Osteoblast (primary cell): ENCODE data around the gene SNTG2. TPM values are rescaled to one million over a fixed set of nuclear protein-coding genes. Genes with fewer than 3 reads are reported as not detected.
"Not testable (repeated sequence)": the region's sequence is repeated elsewhere in the genome, so short reads cannot be mapped to it uniquely, and the experiment has no call there.

Source experiments
- DNase-seq: peaks from one replicate; pipeline ENCODE4 v3.0.0; 2011; ENCODE audit warnings: low spot score, mixed read lengths; ENCODE audit not compliant: insufficient read length; ENCODE audit errors: missing footprints
- H2AFZ ChIP-seq: 2 replicates; pipeline ENCODE4 v1.6.0; 2011; ENCODE audit warnings: mild to moderate bottlenecking, low read length
- H3K27ac ChIP-seq: 2 replicates; pipeline ENCODE4 v1.5.1; 2011; ENCODE audit warnings: mild to moderate bottlenecking, low read depth, low read length, moderate library complexity
- H3K27me3 ChIP-seq: 2 replicates; pipeline ENCODE4 v1.6.0; 2012; ENCODE audit warnings: mild to moderate bottlenecking, control low read depth, inconsistent platforms, low read length, moderate library complexity; ENCODE audit not compliant: insufficient read depth
- H3K36me3 ChIP-seq: 2 replicates; pipeline ENCODE4 v1.5.1; 2011; ENCODE audit warnings: mild to moderate bottlenecking, low read length, control low read depth, moderate library complexity; ENCODE audit not compliant: insufficient read depth
- H3K4me1 ChIP-seq: 2 replicates; pipeline ENCODE4 v1.5.1; 2011; ENCODE audit warnings: mild to moderate bottlenecking, low read length, control low read depth, moderate library complexity; ENCODE audit not compliant: insufficient read depth
- H3K4me2 ChIP-seq: 2 replicates; pipeline ENCODE4 v1.6.0; 2011; ENCODE audit warnings: mild to moderate bottlenecking, low read length; ENCODE audit not compliant: insufficient read depth
- H3K4me3 ChIP-seq: fragments of 200-600 bp; sonication (generic); 3 replicates; pipeline ENCODE4 v1.5.1; 2012; ENCODE audit warnings: mild to moderate bottlenecking, low read length, inconsistent platforms; ENCODE audit not compliant: insufficient read depth
- H3K79me2 ChIP-seq: 2 replicates; pipeline ENCODE4 v1.6.0; 2012; ENCODE audit warnings: mild to moderate bottlenecking, low read length, control low read depth, inconsistent platforms; ENCODE audit not compliant: insufficient read depth
- H3K9me3 ChIP-seq: 2 replicates; pipeline ENCODE4 v1.5.1; 2011; ENCODE audit warnings: low read depth, low read length, control low read depth
- H4K20me1 ChIP-seq: 2 replicates; pipeline ENCODE4 v1.6.0; 2012; ENCODE audit warnings: mild to moderate bottlenecking, low read length, control low read depth; ENCODE audit not compliant: insufficient read depth
- total RNA-seq: library from RNA; depleted of rRNA; stranded (reverse); fragments of >200 nt; gene quantifications from 2 replicates; pipeline ENCODE4 v1.2.3, GENCODE V29; 2012
- TF ChIP-seq, protein P1 (sequence below): IDR thresholded peaks from 2 replicates; pipeline ENCODE4 v1.5.1; 2011; ENCODE audit warnings: mild to moderate bottlenecking, low read depth, low read length, moderate library complexity; ENCODE audit errors: extremely low read depth

Gene SNTG2
- total RNA-seq, 1 donor: 1.4 TPM

DNA sequence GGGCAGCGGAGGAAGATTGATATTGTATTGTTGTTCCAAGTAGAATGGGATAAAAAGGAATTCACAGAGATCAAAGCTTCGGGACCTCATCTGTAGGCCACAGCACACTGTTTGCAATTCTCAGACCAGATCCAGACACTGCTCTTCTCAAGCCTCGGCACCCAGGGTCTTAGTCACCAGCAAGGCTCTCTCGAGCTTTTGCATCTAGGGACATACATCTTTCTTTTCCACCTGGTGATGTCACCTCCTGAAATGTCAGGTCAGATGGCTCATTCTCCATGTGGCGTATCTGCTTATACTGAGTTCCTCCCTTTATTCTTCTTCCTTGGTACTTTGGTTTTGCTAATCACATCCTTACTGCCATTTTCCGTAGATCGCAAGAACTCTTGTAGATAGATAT is 42.9 kb upstream of the SNTG2 start:
- no peaks in the 10 kb centered on the region for H3K9me3 ChIP-seq
- H4K20me1 ChIP-seq: no peaks in the 10 kb centered on the region
- no peak overlapping the region for H3K4me3 ChIP-seq
- H3K79me2 ChIP-seq: no peaks in the 10 kb centered on the region
- H3K36me3 ChIP-seq: no peaks in the 10 kb centered on the region
- no peak overlapping the region for H3K4me2 ChIP-seq
- no peak overlapping the region for H3K27ac ChIP-seq
- H3K27me3 ChIP-seq: no peaks in the 10 kb centered on the region
- no peaks in the 10 kb centered on the region for H3K4me1 ChIP-seq
- no peak for DNase-seq
- H2AFZ ChIP-seq: no peak overlapping the region
- TF ChIP-seq, protein P1, sequence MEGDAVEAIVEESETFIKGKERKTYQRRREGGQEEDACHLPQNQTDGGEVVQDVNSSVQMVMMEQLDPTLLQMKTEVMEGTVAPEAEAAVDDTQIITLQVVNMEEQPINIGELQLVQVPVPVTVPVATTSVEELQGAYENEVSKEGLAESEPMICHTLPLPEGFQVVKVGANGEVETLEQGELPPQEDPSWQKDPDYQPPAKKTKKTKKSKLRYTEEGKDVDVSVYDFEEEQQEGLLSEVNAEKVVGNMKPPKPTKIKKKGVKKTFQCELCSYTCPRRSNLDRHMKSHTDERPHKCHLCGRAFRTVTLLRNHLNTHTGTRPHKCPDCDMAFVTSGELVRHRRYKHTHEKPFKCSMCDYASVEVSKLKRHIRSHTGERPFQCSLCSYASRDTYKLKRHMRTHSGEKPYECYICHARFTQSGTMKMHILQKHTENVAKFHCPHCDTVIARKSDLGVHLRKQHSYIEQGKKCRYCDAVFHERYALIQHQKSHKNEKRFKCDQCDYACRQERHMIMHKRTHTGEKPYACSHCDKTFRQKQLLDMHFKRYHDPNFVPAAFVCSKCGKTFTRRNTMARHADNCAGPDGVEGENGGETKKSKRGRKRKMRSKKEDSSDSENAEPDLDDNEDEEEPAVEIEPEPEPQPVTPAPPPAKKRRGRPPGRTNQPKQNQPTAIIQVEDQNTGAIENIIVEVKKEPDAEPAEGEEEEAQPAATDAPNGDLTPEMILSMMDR: no peak

DNA sequence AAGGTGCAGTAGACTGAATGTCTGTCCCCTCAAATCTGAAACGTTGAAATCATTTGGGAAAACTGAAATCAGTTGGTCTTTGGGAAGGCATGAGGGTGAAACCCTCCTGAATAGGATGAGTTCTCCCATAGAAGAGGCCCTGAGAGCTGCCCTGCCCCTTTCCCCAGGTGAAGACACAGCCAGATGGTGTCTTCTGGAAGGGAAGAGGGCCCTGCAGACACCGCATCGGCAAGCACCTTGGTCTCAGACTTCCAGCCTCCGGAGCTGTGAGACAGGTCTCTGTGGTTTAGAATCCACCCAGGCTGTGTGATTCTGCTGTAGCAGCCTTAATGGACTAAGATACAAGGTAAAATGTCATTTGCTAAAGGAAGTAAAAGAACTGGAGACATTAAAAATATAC is 42.1 kb upstream of the SNTG2 start:
- Histone ChIP-seq H3K4me3 (no peak overlapping the region), H3K79me2 (no peaks in the 10 kb centered on the region), H2AFZ (no peak overlapping the region), H3K27me3 (no peaks in the 10 kb centered on the region), H3K27ac (no peak overlapping the region), H3K9me3 (no peaks in the 10 kb centered on the region), H3K36me3 (no peaks in the 10 kb centered on the region), H4K20me1 (no peaks in the 10 kb centered on the region), H3K4me2 (no peak overlapping the region), H3K4me1 (no peaks in the 10 kb centered on the region)
- TF ChIP-seq, protein P1: no peak
- DNase-seq: no peak

DNA sequence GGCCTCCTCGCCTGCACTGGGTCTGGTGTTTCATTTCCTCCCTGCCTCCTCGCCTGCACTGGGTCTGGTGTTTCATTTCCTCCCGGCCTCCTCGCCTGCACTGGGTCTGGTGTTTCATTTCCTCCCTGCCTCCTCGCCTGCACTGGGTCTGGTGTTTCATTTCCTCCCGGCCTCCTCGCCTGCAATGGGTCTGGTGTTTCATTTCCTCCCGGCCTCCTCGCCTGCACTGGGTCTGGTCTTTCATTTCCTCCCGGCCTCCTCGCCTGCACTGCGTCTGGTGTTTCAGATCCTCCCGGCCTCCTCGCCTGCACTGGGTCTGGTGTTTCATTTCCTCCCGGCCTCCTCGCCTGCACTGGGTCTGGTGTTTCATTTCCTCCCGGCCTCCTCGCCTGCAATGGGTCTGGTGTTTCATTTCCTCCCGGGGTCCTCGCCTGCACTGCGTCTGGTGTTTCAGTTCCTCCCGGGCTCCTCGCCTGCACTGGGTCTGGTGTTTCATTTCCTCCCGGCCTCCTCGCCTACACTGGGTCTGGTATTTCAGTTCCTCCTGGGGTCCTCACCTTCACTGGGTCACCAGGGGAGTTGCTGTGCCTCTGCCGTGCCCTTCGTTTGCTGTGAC is 40.8 kb upstream of the SNTG2 start:
- not testable (repeated sequence) for H3K4me1 ChIP-seq, DNase-seq, H3K36me3 ChIP-seq, H3K4me2 ChIP-seq, H3K4me3 ChIP-seq, H3K79me2 ChIP-seq, H3K9me3 ChIP-seq, H4K20me1 ChIP-seq, H3K27me3 ChIP-seq, H2AFZ ChIP-seq, H3K27ac ChIP-seq

DNA sequence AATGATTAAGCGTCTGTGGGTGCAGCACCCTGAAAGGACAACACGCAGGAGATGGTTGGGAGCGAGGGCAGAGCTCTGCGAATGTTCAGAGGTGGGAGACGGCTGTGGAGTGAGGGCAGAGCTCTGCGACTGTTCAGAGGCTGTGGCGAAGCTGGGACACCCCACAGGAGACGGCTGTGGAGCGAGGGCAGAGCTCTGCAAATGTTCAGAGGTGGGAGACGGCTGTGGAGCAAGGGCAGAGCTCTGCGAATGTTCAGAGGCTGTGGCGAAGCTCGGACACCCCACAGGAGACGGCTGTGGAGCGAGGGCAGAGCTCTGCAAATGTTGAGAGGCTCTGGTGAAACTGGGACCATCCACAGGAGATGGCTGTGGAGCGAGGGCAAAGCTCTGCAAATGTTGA is 40.0 kb upstream of the SNTG2 start:
- Histone ChIP-seq H3K4me2 (no peak overlapping the region), H2AFZ (no peak overlapping the region), H4K20me1 (no peaks in the 10 kb centered on the region), H3K9me3 (no peaks in the 10 kb centered on the region), H3K27ac (no peak overlapping the region), H3K36me3 (no peaks in the 10 kb centered on the region), H3K27me3 (no peaks in the 10 kb centered on the region), H3K4me3 (no peak overlapping the region), H3K4me1 (no peaks in the 10 kb centered on the region), H3K79me2 (no peaks in the 10 kb centered on the region)
- DNase-seq: no peak
- TF ChIP-seq, protein P1: no peak
